Osteocyte (in vitro differentiated cells): ENCODE results near the gene OXER1. TPM values are rescaled to one million over a fixed set of nuclear protein-coding genes. Genes with fewer than 3 reads are reported as not detected.

Experiments
- DNase-seq: peaks from one replicate; pipeline ENCODE4 v3.0.0; 2021; ENCODE audit warnings: mixed read lengths; ENCODE audit not compliant: unreplicated experiment; ENCODE audit errors: extremely low spot score
- H3K27ac Mint-ChIP-seq: one replicate; pipeline ENCODE4 v1.8.0; 2021; ENCODE audit warnings: mild to moderate bottlenecking, mixed read lengths; ENCODE audit not compliant: unreplicated experiment
- H3K27me3 Mint-ChIP-seq: one replicate; pipeline ENCODE4 v1.8.0; 2021; ENCODE audit warnings: mixed read lengths; ENCODE audit not compliant: unreplicated experiment
- H3K36me3 Mint-ChIP-seq: one replicate; pipeline ENCODE4 v1.8.0; 2021; ENCODE audit warnings: mixed read lengths; ENCODE audit not compliant: unreplicated experiment
- H3K4me1 Mint-ChIP-seq: one replicate; pipeline ENCODE4 v1.8.0; 2021; ENCODE audit warnings: mixed read lengths; ENCODE audit not compliant: unreplicated experiment
- H3K4me3 Mint-ChIP-seq: one replicate; pipeline ENCODE4 v1.8.0; 2021; ENCODE audit warnings: mild to moderate bottlenecking, moderate library complexity, mixed read lengths; ENCODE audit not compliant: unreplicated experiment
- H3K9me3 Mint-ChIP-seq: one replicate; pipeline ENCODE4 v1.8.0; 2021; ENCODE audit warnings: mixed read lengths; ENCODE audit not compliant: unreplicated experiment
- CTCF ChIP-seq: fragments of 200-600 bp; sonication (generic); IDR thresholded peaks from 2 replicates; pipeline ENCODE4 v1.5.0; 2021; ENCODE audit warnings: antibody characterized with exemption, mild to moderate bottlenecking, moderate library complexity
- total RNA-seq: library from RNA; stranded (reverse); gene quantifications from 2 replicates; pipeline ENCODE4 v1.2.1, GENCODE V29; 2021

The OXER1 gene
- total RNA-seq, 1 donor from 2014 or later, result not detected

DNA sequence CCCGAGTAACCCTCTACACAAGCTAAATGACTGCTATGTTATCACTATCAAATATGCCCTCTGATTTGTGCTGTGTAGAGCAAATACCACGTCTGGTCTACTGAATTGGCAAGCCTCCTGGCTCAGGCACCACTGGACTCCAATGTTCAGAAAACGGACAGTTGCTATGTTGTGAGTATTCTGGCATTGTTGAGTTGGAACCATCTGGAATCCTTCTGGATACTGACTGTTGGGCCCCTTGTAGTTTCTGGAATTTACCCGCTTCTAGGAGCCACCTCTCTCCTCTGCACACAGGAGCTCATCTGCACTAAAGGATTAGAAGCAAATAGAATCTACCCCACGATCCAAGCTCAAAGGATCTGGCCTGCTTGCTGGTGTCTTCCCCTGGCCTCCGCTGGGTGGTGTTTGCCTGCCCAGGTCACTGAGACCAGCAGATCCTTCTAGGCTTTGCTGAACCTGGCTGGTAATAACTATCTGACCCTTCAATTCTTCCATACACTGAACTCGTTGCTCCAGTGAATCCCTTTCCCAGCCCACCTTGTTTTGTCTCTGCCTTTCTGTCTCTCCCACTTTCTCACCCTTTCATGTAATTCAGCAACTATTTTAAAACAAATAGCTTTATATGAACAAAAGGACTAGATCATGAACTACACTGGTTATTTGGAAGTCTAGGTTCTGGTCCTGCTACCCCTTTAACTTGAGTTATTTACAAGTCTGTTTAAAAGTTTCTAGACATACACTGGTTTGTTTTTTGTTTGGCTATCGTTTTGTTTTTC is 30.5 kb upstream of the OXER1 start:
- no peak overlapping the region for H3K4me3 Mint-ChIP-seq
- no peak for TF ChIP-seq CTCF
- H3K27ac Mint-ChIP-seq, result no peak overlapping the region
- H3K4me1 Mint-ChIP-seq, result peaks cover 24% of the 10 kb centered on the region
- H3K27me3 Mint-ChIP-seq, result peaks cover 2% of the 10 kb centered on the region
- DNase-seq, result peak; percentile 42
- no peaks in the 10 kb centered on the region for H3K36me3 Mint-ChIP-seq
- H3K9me3 Mint-ChIP-seq, result no peaks in the 10 kb centered on the region

DNA sequence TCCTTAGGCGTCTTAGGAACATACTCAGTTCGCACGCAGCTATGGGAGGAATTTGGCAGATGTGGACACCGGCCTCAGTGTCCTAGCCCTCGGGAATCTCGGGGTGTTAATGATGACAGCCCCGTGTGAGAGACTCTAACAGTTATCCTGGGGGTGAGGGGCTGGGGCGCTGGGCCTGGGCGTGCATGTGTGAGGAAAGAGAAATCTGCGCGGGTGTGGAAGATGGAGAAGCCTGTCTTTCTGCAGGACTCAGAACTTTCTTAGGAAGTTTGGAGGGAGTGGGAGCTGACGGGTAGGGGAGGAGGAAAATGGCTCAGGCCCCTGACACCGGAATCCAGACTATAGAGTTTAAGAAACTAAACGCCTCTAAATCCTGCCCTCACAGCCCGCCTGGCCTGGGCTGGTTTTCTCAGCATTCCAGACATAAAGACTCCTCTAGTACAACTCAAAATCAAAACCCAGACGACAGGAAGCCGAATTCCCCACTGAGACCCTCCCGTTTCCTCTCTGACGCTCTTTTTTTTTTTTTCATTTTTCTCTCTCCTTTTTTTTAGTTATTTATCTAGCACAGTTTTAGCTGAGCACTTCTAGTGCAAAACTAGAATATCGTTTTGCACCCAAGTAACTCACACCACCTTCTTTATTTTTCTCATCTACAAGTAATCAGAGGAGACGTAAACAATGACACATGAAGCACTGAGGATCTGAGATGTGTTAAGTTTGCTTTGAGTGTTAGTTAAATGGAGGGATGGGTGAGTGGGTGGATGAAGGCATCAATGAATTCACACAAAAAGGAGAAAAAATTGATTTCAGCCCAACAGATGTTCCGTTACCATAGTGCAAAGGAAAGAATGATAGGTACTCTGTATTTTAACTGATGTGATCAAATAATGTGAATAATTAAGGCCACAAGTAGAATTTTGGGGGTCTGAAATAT is 29.7 kb upstream of the OXER1 start:
- peak overlapping the region; percentile 31 for H3K4me3 Mint-ChIP-seq
- H3K27ac Mint-ChIP-seq, result peak overlapping the region; percentile 86
- no peak for TF ChIP-seq CTCF
- peak; percentile 81 for DNase-seq
- H3K36me3 Mint-ChIP-seq, result no peaks in the 10 kb centered on the region
- H3K27me3 Mint-ChIP-seq, result peaks cover 2% of the 10 kb centered on the region
- no peaks in the 10 kb centered on the region for H3K9me3 Mint-ChIP-seq
- H3K4me1 Mint-ChIP-seq, result peaks cover 24% of the 10 kb centered on the region

DNA sequence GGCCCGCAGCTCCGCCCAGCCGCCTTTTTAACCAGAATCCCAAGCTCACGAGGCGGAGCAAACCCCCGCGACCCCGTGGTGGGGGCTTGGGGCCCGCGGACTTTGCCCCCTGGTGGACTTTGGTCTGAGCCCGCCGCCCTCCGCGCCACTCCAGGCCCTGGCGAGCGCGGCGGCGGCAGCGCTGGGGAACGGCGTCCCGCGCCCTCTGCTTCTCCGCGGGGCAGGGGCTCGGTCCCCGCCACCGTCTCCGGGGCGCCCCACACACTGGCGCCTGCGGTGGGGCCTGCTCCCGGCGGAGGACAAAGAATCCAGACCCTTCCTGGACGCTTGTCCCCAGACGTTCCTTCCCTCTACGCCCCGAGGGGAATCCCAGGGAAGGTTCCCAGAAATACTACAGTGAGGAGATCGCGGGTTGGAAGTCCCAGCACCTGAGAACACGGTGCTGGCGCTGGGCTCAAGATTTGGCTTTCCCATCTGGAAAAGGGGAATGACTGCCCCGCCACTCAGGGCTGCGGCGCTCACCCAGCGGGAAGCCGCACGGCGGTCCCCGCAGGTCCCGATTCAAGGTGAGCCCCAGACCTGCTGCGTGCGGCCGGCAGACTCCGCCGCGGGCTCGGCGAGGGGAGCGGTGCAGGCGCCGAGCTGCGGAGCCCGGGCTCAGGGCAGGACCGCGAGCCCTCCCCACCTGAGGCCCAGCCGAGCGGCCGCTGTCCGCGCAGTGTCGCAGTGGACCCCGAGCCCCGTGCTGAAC is 28.8 kb upstream of the OXER1 start, which contains the start of gene HAAO:
Gene HAAO (minus strand): TSS at position 1 of the 751 bp plus-strand sequence. CDS start 47 bp downstream, outside the sequence.
- peak within 1 kb of the TSS; percentile 49 for H3K4me3 Mint-ChIP-seq
- TF ChIP-seq CTCF, result no peak
- no peaks in the 10 kb centered on the region for H3K36me3 Mint-ChIP-seq
- H3K27me3 Mint-ChIP-seq, result peaks cover 2% of the 10 kb centered on the region
- DNase-seq, result peak; percentile 83
- peaks cover 24% of the 10 kb centered on the region for H3K4me1 Mint-ChIP-seq
- H3K27ac Mint-ChIP-seq, result peak within 1 kb of the TSS; percentile 86
- H3K9me3 Mint-ChIP-seq, result no peaks in the 10 kb centered on the region

- no peak for DNase-seq
- Mint-ChIP-seq H3K9me3 (no peaks in the 10 kb centered on the region), H3K4me3 (peak overlapping the region; percentile 49), H3K27ac (peak overlapping the region; percentile 40), H3K4me1 (peaks cover 24% of the 10 kb centered on the region), H3K27me3 (peaks cover 2% of the 10 kb centered on the region), H3K36me3 (no peaks in the 10 kb centered on the region)
- no peak for TF ChIP-seq CTCF
These were observed 28.2 kb upstream of the OXER1 start for GRCh38 chr2:42792087-42792582.
